Loucy (cell line): Measurements from ENCODE around the gene INHBB.

Source experiments
- EZH2phosphoT487 ChIP-seq: fragments of 200-600 bp; IDR thresholded peaks from 2 replicates; pipeline ENCODE4 v1.6.1; 2018; ENCODE audit warnings: antibody characterized with exemption, mild to moderate bottlenecking, moderate library complexity, borderline replicate concordance
- TF ChIP-seq, protein P1 (sequence below): fragments of 200-600 bp; sonication (generic); conservative IDR thresholded peaks from 2 replicates; pipeline ENCODE4 v1.5.1; 2014; ENCODE audit warnings: mild to moderate bottlenecking, antibody characterized with exemption, low read length

DNA sequence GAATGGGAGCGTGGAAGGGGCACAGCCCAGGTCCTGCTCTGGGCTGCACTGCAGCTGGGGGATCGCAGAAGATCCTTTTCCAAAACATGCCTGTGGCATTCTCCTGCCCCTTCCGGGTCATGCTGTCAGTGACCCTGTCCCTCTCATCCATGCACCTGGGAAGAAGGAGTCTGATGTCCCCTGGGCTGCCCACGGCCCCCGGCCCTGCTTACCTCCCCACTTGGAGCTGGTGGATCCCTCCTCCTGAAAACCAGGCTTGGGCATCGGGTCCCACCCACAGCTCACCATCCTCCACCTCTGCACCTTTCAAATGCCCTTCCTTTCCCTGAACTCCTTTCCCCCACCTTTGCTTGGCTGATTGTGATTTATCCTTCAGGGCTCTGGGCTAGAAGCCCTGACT, 11.8 kb downstream of the INHBB start:
- TF ChIP-seq, protein P1, sequence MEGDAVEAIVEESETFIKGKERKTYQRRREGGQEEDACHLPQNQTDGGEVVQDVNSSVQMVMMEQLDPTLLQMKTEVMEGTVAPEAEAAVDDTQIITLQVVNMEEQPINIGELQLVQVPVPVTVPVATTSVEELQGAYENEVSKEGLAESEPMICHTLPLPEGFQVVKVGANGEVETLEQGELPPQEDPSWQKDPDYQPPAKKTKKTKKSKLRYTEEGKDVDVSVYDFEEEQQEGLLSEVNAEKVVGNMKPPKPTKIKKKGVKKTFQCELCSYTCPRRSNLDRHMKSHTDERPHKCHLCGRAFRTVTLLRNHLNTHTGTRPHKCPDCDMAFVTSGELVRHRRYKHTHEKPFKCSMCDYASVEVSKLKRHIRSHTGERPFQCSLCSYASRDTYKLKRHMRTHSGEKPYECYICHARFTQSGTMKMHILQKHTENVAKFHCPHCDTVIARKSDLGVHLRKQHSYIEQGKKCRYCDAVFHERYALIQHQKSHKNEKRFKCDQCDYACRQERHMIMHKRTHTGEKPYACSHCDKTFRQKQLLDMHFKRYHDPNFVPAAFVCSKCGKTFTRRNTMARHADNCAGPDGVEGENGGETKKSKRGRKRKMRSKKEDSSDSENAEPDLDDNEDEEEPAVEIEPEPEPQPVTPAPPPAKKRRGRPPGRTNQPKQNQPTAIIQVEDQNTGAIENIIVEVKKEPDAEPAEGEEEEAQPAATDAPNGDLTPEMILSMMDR: no peak
- TF ChIP-seq EZH2phosphoT487: no peak
